Keratinocyte (primary cell): Measurements from ENCODE around the gene ZSCAN21. TPM values are rescaled to one million over a fixed set of nuclear protein-coding genes. Genes with fewer than 3 reads are reported as not detected.

ENCODE experiments used
- DNase-seq: peaks from one replicate; pipeline ENCODE4 v3.0.0-alpha.2; 2011; ENCODE audit warnings: low read depth, missing footprints, low spot score
- FAIRE-seq: peaks from 2 replicates; lab custom pipeline; 2011; peaks lifted over from hg19 to GRCh38; lab: Jason Lieb, UNC
- H2AFZ ChIP-seq: 2 replicates; pipeline ENCODE4 v1.6.0; 2012; ENCODE audit warnings: low read length, control low read depth, inconsistent platforms; ENCODE audit not compliant: control insufficient read depth
- H3K27ac ChIP-seq: 2 replicates; pipeline ENCODE4 v1.5.1; 2011; ENCODE audit warnings: low read length; ENCODE audit not compliant: control insufficient read depth, insufficient read depth
- H3K27me3 ChIP-seq: 3 replicates; pipeline ENCODE4 v1.6.0; 2011; ENCODE audit warnings: low read length; ENCODE audit not compliant: control insufficient read depth, insufficient read depth; ENCODE audit errors: extremely low read depth
- H3K36me3 ChIP-seq, 2 experiments: 2 replicates in 1 of 2; 3 replicates in 1 of 2; pipeline ENCODE4 v1.5.1; 2011; ENCODE audit warnings: low read length in 2 of 2, mild to moderate bottlenecking in 1 of 2; ENCODE audit not compliant: control insufficient read depth in 2 of 2, insufficient read depth in 2 of 2; ENCODE audit errors: extremely low read depth in 1 of 2
- H3K4me1 ChIP-seq: 3 replicates; pipeline ENCODE4 v1.5.1; 2011; ENCODE audit warnings: low read length; ENCODE audit not compliant: control insufficient read depth, insufficient read depth; ENCODE audit errors: extremely low read depth
- H3K4me2 ChIP-seq: 3 replicates; pipeline ENCODE4 v1.6.0; 2011; ENCODE audit warnings: low read depth, low read length; ENCODE audit not compliant: control insufficient read depth, insufficient read depth; ENCODE audit errors: extremely low read depth
- H3K4me3 ChIP-seq, 3 experiments: fragments of 200-600 bp in 1 of 3; sonication (generic) in 1 of 3; 2 replicates in 2 of 3; 3 replicates in 1 of 3; pipeline ENCODE4 v1.5.1; 2011 to 2016; ENCODE audit warnings: low read length in 3 of 3, mild to moderate bottlenecking in 3 of 3, control low read depth in 2 of 3, inconsistent platforms in 1 of 3, low read depth in 1 of 3, mixed read lengths in 1 of 3, mixed run types in 1 of 3, moderate library complexity in 1 of 3; ENCODE audit not compliant: control insufficient read depth in 2 of 3, insufficient read depth in 2 of 3; ENCODE audit errors: extremely low read depth in 1 of 3
- H3K79me2 ChIP-seq: 2 replicates; pipeline ENCODE4 v1.6.0; 2012; ENCODE audit warnings: low read length; ENCODE audit not compliant: control insufficient read depth, insufficient read depth
- H3K9ac ChIP-seq: 3 replicates; pipeline ENCODE4 v1.6.0; 2011; ENCODE audit warnings: low read length; ENCODE audit not compliant: control insufficient read depth, insufficient read depth; ENCODE audit errors: extremely low read depth
- H3K9me1 ChIP-seq: 3 replicates; pipeline ENCODE4 v1.6.0; 2011; ENCODE audit warnings: low read length; ENCODE audit not compliant: control insufficient read depth, insufficient read depth; ENCODE audit errors: extremely low read depth
- H3K9me3 ChIP-seq: 2 replicates; pipeline ENCODE4 v1.5.1; 2012; ENCODE audit warnings: low read depth, low read length; ENCODE audit not compliant: control insufficient read depth
- H4K20me1 ChIP-seq: 3 replicates; pipeline ENCODE4 v1.6.0; 2011; ENCODE audit warnings: low read length; ENCODE audit not compliant: control insufficient read depth, insufficient read depth; ENCODE audit errors: extremely low read depth
- EZH2 ChIP-seq: IDR thresholded peaks from one replicate; pipeline ENCODE4 v1.6.1; 2012; ENCODE audit warnings: inconsistent platforms, mild to moderate bottlenecking, low read length, moderate library complexity
- dilution Hi-C: fragments of 300-500 bp; cut with MboI; formaldehyde crosslinking; loops from one replicate; pipeline ENCODE4 v1.7.0; 2020; ENCODE audit warnings: low sequenced_read_pairs; ENCODE audit not compliant: extremely low pct_ligation_motif_present
- polyA plus RNA-seq, 5 experiments: library from polyadenylated mRNA; depleted of rRNA in 3 of 5; stranded (reverse) in 3 of 5; stranded (forward) in 1 of 5; unstranded in 1 of 5; fragments of >200 nt; gene quantifications; 1 replicate in 1 of 5; 2 replicates in 3 of 5; 3 replicates in 1 of 5; pipeline versions ENCODE4 v1.2.1 to v1.2.3, GENCODE V29; 2011 to 2012; ENCODE audit warnings: missing spikeins in 2 of 5, low read depth in 1 of 5, low replicate concordance in 1 of 5
- TF ChIP-seq, protein P1 (sequence below), 3 experiments: IDR thresholded peaks in 1 of 3; conservative IDR thresholded peaks in 1 of 3; optimal IDR thresholded peaks in 1 of 3; 2 replicates in 2 of 3; 3 replicates in 1 of 3; pipeline versions ENCODE3 to v1.5.1; 2011; ENCODE audit warnings: low read length in 3 of 3, mild to moderate bottlenecking in 3 of 3, moderate library complexity in 2 of 3, control low read depth in 1 of 3, inconsistent platforms in 1 of 3; ENCODE audit not compliant: insufficient read depth in 2 of 3; ENCODE audit errors: extremely low read depth in 1 of 3

The ZSCAN21 gene
- polyA plus RNA-seq, 1 donor (not counting 4 experiments of a cell fraction or from before 2014, with no cell fraction given) = 12.6 TPM

DNA sequence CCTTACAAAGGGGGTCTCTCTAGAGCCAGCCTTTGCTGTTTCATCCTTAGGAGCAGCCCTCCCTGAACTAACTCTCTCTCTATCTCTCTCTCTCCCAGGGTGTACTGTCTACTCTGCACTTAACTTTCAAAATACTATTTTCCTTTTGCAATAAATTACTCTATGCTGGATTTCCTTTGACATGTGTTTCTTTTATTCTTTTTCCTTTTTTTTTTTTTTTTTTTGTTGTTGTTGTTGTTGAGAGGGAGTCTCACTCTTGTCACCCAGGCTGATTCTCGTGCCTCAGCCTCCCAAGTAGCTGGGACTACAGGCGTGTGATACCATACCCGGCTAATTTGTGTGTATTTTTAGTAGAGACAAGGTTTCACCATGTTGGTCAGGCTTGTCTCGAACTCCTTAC, 33.4 kb downstream of the ZSCAN21 start:
- no peak for FAIRE-seq
- dilution Hi-C loops = no loop called here
- H3K79me2 ChIP-seq = peaks cover 35% of the 10 kb centered on the region
- H3K27me3 ChIP-seq = no peaks in the 10 kb centered on the region
- no peaks in the 10 kb centered on the region for H3K9me1 ChIP-seq
- peaks cover 8 to 13% of the 10 kb centered on the region in 2 experiments for H3K36me3 ChIP-seq
- no peak overlapping the region for H3K27ac ChIP-seq
- H3K4me2 ChIP-seq = no peak overlapping the region
- H3K9me3 ChIP-seq = no peaks in the 10 kb centered on the region
- peaks cover 29% of the 10 kb centered on the region for H3K4me1 ChIP-seq
- H2AFZ ChIP-seq = no peak overlapping the region
- TF ChIP-seq, protein P1, sequence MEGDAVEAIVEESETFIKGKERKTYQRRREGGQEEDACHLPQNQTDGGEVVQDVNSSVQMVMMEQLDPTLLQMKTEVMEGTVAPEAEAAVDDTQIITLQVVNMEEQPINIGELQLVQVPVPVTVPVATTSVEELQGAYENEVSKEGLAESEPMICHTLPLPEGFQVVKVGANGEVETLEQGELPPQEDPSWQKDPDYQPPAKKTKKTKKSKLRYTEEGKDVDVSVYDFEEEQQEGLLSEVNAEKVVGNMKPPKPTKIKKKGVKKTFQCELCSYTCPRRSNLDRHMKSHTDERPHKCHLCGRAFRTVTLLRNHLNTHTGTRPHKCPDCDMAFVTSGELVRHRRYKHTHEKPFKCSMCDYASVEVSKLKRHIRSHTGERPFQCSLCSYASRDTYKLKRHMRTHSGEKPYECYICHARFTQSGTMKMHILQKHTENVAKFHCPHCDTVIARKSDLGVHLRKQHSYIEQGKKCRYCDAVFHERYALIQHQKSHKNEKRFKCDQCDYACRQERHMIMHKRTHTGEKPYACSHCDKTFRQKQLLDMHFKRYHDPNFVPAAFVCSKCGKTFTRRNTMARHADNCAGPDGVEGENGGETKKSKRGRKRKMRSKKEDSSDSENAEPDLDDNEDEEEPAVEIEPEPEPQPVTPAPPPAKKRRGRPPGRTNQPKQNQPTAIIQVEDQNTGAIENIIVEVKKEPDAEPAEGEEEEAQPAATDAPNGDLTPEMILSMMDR (optimal IDR thresholded peaks at IDR 0.05 in 1 of 3, IDR thresholded peaks at IDR 0.05 in 1 of 3, conservative IDR thresholded peaks at IDR 0.05 in 1 of 3; ENCODE audit: extremely low read depth in 1 of 3, insufficient read depth in 2 of 3, low read length in 3 of 3) = no peak
- no peak for TF ChIP-seq EZH2
- H3K9ac ChIP-seq = no peak overlapping the region
- H4K20me1 ChIP-seq = no peaks in the 10 kb centered on the region
- H3K4me3 ChIP-seq = no peak overlapping the region
- DNase-seq = no peak

GRCh38 chr7:100085515-100085914, 35.9 kb downstream of the ZSCAN21 start:
- dilution Hi-C loops = no loop called here
- no peak for FAIRE-seq

More at GRCh38 chr7:100085515-100085914, 35.9 kb downstream of the ZSCAN21 start:
- TF ChIP-seq EZH2 = no peak
- Histone ChIP-seq H4K20me1 (no peaks in the 10 kb centered on the region), H3K4me2 (no peak overlapping the region), H3K9me1 (no peaks in the 10 kb centered on the region), H2AFZ (no peak overlapping the region), H3K27ac (no peak overlapping the region), H3K27me3 (no peaks in the 10 kb centered on the region), H3K4me1 (peaks cover 34% of the 10 kb centered on the region), H3K9me3 (no peaks in the 10 kb centered on the region), H3K4me3 (no peak overlapping the region), H3K36me3 (peaks cover 2 to 3% of the 10 kb centered on the region in 2 experiments), H3K79me2 (peaks cover 23% of the 10 kb centered on the region), H3K9ac (no peak overlapping the region)
- no peak for DNase-seq
